ENCODE results near the gene LRRC49.
A peak's percentile ranks its signal among the peaks of the same experiment; 100 is the strongest.
"Not testable (repeated sequence)": the region's sequence is repeated elsewhere in the genome, so short reads cannot be mapped to it uniquely, and the experiment has no call there.

The LRRC49 gene

GRCh38 chr15:70962084-70962483, 69.5 kb downstream of the LRRC49 start:
- no peak for FAIRE-seq
- no peak for TF ChIP-seq POLR2A (IDR thresholded peaks at IDR 0.05; ENCODE audit: low read depth, low read length)
- DNase-seq (ENCODE audit: insufficient read length, low spot score): no peak

- no peak for DNase-seq (ENCODE audit: insufficient read length, low spot score)
- no peak for TF ChIP-seq POLR2A (IDR thresholded peaks at IDR 0.05; ENCODE audit: low read depth, low read length)
- no peak for FAIRE-seq
These were observed 70.6 kb downstream of the LRRC49 start for GRCh38 chr15:70963199-70963598.

- TF ChIP-seq POLR2A (IDR thresholded peaks at IDR 0.05; ENCODE audit: low read depth, low read length): no peak
- no peak for FAIRE-seq
These were observed 71.4 kb downstream of the LRRC49 start for GRCh38 chr15:70964058-70964457.

GRCh38 chr15:70964686-70965085, 72.1 kb downstream of the LRRC49 start:
- FAIRE-seq (no peak), DNase-seq (ENCODE audit: insufficient read length, low spot score) (no peak)
- TF ChIP-seq POLR2A (IDR thresholded peaks at IDR 0.05; ENCODE audit: low read depth, low read length): no peak

More at GRCh38 chr15:70964058-70964457, 71.4 kb downstream of the LRRC49 start:
- no peak for DNase-seq (ENCODE audit: insufficient read length, low spot score)

GRCh38 chr15:70967646-70968045, 75.0 kb downstream of the LRRC49 start:
- no peak for FAIRE-seq
- DNase-seq (ENCODE audit: insufficient read length, low spot score): no peak
- TF ChIP-seq POLR2A (IDR thresholded peaks at IDR 0.05; ENCODE audit: low read depth, low read length): no peak

DNA sequence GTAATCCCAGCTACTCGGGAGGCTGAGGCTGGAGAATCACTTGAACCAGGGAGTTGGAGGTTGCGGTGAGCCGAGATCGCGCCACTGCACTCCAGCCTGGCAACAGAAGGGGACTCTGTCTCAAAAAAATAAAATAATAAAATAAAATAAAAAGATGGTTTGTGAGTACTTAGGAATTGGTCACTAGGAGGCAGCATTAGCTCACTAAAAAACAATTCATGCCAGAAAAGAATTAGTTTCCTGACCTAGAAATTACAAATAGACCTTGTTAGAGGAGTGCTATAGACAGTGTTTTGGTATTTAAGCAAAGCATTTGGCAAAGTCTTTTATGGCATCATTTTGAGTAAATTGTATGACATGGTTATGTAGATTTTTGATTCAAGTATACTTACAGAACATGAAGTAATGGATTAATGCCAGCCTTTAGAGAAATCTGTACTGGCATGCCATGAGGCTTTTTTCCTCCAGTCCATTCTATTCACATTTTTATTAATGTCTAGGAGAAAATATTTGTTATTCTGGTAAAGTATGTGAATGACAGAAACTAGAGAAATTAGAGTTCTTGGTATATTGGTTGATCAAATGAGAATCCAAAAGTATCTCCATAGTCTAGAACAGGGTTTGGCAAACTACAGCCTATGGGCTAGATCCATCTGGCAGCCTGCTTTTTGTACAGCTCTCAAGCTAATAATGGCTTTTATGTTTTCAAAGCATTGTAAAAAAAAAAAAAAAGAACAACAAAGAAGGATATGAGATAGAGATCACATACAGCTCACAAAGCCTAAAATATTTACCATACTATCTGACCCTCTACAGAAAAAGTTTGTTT, 81.6 kb downstream of the LRRC49 start:
- FAIRE-seq (no peak), DNase-seq (ENCODE audit: insufficient read length, low spot score) (peak; percentile 2)
- no peak for TF ChIP-seq POLR2A (IDR thresholded peaks at IDR 0.05; ENCODE audit: low read depth, low read length)

DNA sequence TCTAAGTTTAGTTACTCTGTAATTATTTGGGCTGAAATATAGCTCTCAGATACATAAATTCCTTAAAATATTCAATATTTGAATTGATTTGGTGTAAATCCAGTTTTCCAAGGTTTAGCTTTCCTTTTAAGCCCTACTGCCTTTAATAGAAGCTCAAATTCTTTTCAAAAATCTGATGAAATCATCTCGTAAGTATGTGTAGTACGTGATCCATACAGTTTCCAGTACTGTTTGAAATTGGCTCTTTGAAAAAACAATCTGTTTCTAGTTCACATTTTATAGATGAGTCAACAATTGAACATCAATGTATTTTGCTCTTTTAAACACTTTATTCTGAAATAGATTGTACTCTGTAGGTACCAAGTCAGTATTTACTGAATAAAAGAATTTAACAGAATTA, 84.2 kb downstream of the LRRC49 start:
- no peak for DNase-seq (ENCODE audit: insufficient read length, low spot score)
- FAIRE-seq: no peak
- no peak for TF ChIP-seq POLR2A (IDR thresholded peaks at IDR 0.05; ENCODE audit: low read depth, low read length)

GRCh38 chr15:70995383-70995970, 102.9 kb downstream of the LRRC49 start:
- DNase-seq (ENCODE audit: insufficient read length, low spot score) (no peak), FAIRE-seq (no peak)
- no peak for TF ChIP-seq POLR2A (IDR thresholded peaks at IDR 0.05; ENCODE audit: low read depth, low read length)

DNA sequence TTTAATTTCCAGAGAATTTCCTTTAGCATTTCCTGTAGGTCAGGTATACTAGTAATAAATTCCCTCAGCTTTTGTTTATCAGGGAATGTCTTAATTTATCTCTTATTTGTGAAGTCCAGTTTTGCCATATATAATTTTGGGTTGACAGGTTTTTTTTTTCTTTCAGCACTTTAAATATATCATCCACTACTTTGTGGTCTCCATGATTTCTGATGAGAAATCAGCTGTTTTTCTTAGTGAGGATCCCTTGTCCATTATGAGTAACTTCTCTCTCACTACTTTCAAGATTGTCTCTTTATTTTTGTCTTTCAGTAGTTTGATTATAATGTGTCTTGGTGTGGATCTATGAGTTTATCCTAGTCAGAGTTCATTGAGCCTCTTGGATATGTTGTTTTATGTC, 105.7 kb downstream of the LRRC49 start:
- FAIRE-seq (no peak), DNase-seq (ENCODE audit: insufficient read length, low spot score) (no peak)

GRCh38 chr15:71002316-71002715, 109.7 kb downstream of the LRRC49 start:
- DNase-seq (ENCODE audit: insufficient read length, low spot score) (no peak), FAIRE-seq (no peak)
- TF ChIP-seq POLR2A (IDR thresholded peaks at IDR 0.05; ENCODE audit: low read depth, low read length): no peak

More for the DNA sequence above, 105.7 kb downstream of the LRRC49 start:
- no peak for TF ChIP-seq POLR2A (IDR thresholded peaks at IDR 0.05; ENCODE audit: low read depth, low read length)

DNA sequence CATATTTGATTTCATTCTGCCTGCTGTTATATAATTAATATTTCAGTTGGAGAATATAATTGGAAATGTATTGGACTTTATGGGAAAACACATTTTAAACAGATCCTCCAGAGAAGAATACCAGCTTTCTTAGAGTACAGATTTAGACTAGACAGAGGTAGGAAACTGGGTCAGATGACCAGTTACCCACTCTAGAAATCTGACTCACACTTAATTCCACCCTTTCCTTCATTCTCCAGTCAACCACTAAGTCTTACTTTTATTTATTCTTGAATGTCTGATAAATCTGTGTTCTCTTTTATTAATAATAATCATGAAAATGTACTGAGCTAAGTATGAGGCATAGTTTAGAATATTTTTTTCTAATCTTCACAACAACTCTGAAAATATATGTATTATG, 110.7 kb downstream of the LRRC49 start:
- DNase-seq (ENCODE audit: insufficient read length, low spot score) (peak; percentile 3), FAIRE-seq (peak; percentile 68)
- TF ChIP-seq POLR2A (IDR thresholded peaks at IDR 0.05; ENCODE audit: low read depth, low read length): no peak

- not testable (repeated sequence) for FAIRE-seq; DNase-seq (ENCODE audit: insufficient read length, low spot score)
These were observed 111.9 kb downstream of the LRRC49 start for GRCh38 chr15:71004506-71004905.

- TF ChIP-seq POLR2A (IDR thresholded peaks at IDR 0.05; ENCODE audit: low read depth, low read length): no peak
- no peak for FAIRE-seq
- no peak for DNase-seq (ENCODE audit: insufficient read length, low spot score)
These were observed 113.3 kb downstream of the LRRC49 start for GRCh38 chr15:71005895-71006294.

DNA sequence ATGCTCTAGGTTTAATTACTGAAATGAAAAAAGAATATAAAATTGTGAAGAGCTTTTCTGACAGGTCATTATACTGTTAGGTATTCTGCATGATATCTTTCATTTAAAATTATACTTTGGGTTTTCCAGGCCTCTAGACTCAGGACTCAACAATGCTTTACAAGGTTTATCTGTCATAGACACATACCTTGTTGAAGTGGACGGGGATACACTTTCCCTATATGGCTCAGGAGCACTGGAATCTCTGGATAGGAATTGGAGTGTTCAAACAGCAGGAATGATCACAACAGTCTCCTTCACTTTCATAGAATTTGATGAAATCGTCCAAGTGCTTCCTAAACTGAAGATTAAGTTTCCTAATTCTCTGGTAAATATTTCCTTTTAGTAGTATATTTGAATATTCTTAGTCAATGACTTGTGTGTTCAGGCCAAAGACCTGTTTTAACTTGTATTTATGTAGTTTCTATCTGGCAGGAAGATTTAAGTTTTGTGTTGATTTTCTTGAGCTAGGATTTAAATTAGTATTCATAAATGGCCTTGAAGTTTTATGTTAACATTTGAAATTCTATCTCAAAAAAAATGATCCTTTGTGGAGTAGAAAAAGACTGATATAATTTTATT, 115.7 kb downstream of the LRRC49 start:
- DNase-seq (ENCODE audit: insufficient read length, low spot score): no peak
- FAIRE-seq: no peak
- TF ChIP-seq POLR2A (IDR thresholded peaks at IDR 0.05; ENCODE audit: low read depth, low read length): no peak

DNA sequence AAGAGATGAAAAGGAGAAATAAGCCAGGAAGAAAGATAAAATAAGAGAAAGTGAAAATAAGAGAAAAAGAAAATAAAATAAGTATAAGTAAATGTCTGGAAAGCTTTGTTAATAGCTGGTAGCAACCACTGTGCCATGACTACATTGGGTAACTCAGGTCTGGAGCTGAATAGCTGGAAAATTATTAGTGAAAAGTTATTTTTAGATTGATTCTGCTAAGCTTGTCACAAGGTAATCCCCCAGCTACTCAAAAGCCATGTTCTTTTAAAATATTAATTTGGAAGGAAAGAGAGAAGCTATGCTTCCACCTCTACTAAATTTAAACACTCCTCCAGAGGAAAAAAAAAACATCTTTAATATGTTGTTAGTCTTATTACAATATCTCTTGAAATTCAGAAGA, 117.8 kb downstream of the LRRC49 start:
- no peak for TF ChIP-seq POLR2A (IDR thresholded peaks at IDR 0.05; ENCODE audit: low read depth, low read length)
- FAIRE-seq: no peak
- no peak for DNase-seq (ENCODE audit: insufficient read length, low spot score)

All from H54 (cell line).